Upper lobe of left lung (tissue), 6 donors: Measurements from ENCODE around the gene PSMG3. TPM values are rescaled to one million over a fixed set of nuclear protein-coding genes. Genes with fewer than 3 reads are reported as not detected.
"Not testable (repeated sequence)": the region's sequence is repeated elsewhere in the genome, so short reads cannot be mapped to it uniquely, and the experiment has no call there.

Source experiments
- ATAC-seq, 2 donors: fragments of 200-7000 bp; cut with Tn5 transposase; one replicate each; pipeline ENCODE4 v1.9.1; 2022; ENCODE audit warnings: mild to moderate bottlenecking in 2 of 2, moderate library complexity in 2 of 2; ENCODE audit not compliant: low FRiP score in 2 of 2
- DNase-seq, 2 donors: peaks; one replicate each; pipeline ENCODE4 v3.0.0-alpha.2; 2019 to 2020
- H3K27ac ChIP-seq, 4 donors: fragments of 200-600 bp; sonication (generic); one replicate each; pipeline ENCODE4 v1.5.1; 2016 to 2019
- H3K27me3 ChIP-seq, 4 donors: fragments of 200-600 bp; sonication (generic); one replicate each; pipeline ENCODE4 v1.5.1; 2017 to 2019
- H3K36me3 ChIP-seq, 4 donors: fragments of 200-600 bp; sonication (generic); one replicate each; pipeline ENCODE4 v1.5.1; 2016 to 2019
- H3K4me1 ChIP-seq, 4 donors: fragments of 200-600 bp; sonication (generic); one replicate each; pipeline ENCODE4 v1.5.1; 2018 to 2019
- H3K4me3 ChIP-seq, 4 donors: fragments of 200-600 bp; sonication (generic); one replicate each; pipeline ENCODE4 v1.5.1; 2017 to 2019; ENCODE audit warnings: mild to moderate bottlenecking in 2 of 4, moderate library complexity in 1 of 4
- H3K9me3 ChIP-seq, 4 donors: fragments of 200-600 bp; sonication (generic); one replicate each; pipeline ENCODE4 v1.5.1; 2018 to 2019
- EP300 ChIP-seq, 4 donors: sonication (generic); formaldehyde crosslinking; IDR thresholded peaks; one replicate each; pipeline ENCODE4 v1.5.1; 2017; ENCODE audit warnings: antibody characterized with exemption in 4 of 4, control low read depth in 2 of 4
- POLR2A ChIP-seq, 4 donors: fragments of 450-650 bp; IDR thresholded peaks; one replicate each; pipeline ENCODE4 v1.5.1; 2016 to 2017; ENCODE audit warnings: antibody characterized with exemption in 4 of 4, mild to moderate bottlenecking in 2 of 4
- POLR2AphosphoS5 ChIP-seq, 2 donors: sonication (generic); formaldehyde crosslinking; IDR thresholded peaks; one replicate each; pipeline ENCODE4 v1.5.1; 2017; ENCODE audit warnings: antibody characterized with exemption in 2 of 2
- WGBS, 2 donors: methylation state at CpG; one replicate each; pipeline ENCODE4 v1.1.5; 2017 to 2018; 5-methylcytosine and 5-hydroxymethylcytosine counted together
- total RNA-seq, 6 donors: library from RNA; depleted of rRNA in 4 of 6; stranded (reverse); fragments of >200 nt in 4 of 6; gene quantifications; one replicate each; pipeline versions ENCODE4 v1.1.0 to v1.2.1, GENCODE V29; 2016 to 2021
- TF ChIP-seq, protein P1 (sequence below), 6 experiments: fragments of 450-650 bp in 4 of 6; fragments of 200-600 bp in 2 of 6; sonication (generic) in 2 of 6; IDR thresholded peaks; one replicate each; pipeline ENCODE4 v1.5.1; 2016 to 2019; ENCODE audit warnings: antibody characterized with exemption in 6 of 6
- donor health status: DM: no; HTN: no; CAD: no; lungs with moderate emphysema.
- donor health status: DM: no; HTN: yes; CAD: no; lungs with severe emphysema.

The PSMG3 gene
- total RNA-seq, 6 donors from 2014 or later, result 19.0 to 53.1 (median 21.6) TPM

DNA sequence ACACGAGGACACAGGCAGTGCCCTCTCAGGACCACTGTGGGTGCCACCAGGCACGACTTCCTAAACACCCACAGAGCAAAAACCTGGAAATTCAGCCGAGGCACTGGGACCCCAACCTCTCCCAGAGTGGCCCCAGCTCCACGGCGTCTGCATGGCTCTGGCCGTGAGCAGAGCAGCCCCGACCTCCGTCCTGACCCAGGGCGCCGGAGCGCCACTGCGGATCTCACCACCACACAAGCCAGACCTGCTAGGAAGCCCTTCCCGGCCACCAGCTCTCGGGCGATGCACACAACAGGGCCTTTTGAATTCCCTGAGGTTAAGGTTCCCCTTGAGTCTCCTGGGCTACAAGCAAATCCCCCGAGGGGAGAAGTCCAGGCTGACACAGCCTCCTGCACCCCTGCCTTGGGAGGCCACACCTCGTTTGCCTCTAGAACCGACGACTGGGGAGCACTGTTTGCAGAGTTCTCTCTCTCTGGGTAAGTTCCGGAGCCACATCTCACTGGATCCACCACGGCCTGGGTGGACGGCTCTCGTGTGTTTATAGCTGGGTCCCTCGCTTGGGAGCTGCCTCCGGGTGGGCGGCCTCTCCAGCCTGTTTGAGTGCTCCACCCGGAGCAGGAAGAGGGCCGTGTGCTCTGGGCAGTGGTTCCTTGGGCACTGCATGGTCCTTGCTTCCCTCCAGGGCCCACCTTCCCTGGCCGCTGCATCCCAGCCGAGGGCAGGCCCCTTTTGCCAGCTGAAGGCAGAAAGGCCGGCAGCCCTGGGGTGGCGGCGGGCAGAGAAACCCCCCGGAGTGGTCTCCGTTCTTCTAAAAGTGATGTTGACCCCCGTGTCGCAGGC is 15.5 kb upstream of the PSMG3 start:
- DNase-seq (peak in 1 of 2 donors; percentile 82), ATAC-seq (no peak)
- H3K36me3 ChIP-seq, result no peaks in the 10 kb centered on the region
- H3K27me3 ChIP-seq, result no peaks in the 10 kb centered on the region
- TF ChIP-seq POLR2AphosphoS5 (IDR thresholded peaks at IDR 0.05) (no peak), POLR2A (IDR thresholded peaks at IDR 0.05) (no peak), EP300 (IDR thresholded peaks at IDR 0.05) (no peak)
- TF ChIP-seq, protein P1, sequence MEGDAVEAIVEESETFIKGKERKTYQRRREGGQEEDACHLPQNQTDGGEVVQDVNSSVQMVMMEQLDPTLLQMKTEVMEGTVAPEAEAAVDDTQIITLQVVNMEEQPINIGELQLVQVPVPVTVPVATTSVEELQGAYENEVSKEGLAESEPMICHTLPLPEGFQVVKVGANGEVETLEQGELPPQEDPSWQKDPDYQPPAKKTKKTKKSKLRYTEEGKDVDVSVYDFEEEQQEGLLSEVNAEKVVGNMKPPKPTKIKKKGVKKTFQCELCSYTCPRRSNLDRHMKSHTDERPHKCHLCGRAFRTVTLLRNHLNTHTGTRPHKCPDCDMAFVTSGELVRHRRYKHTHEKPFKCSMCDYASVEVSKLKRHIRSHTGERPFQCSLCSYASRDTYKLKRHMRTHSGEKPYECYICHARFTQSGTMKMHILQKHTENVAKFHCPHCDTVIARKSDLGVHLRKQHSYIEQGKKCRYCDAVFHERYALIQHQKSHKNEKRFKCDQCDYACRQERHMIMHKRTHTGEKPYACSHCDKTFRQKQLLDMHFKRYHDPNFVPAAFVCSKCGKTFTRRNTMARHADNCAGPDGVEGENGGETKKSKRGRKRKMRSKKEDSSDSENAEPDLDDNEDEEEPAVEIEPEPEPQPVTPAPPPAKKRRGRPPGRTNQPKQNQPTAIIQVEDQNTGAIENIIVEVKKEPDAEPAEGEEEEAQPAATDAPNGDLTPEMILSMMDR (IDR thresholded peaks at IDR 0.05), result no peak
- H3K9me3 ChIP-seq, result peaks cover 0 to 10% (median 8%) of the 10 kb centered on the region in 4 donors
- H3K4me3 ChIP-seq, result no peak overlapping the region
- no peaks in the 10 kb centered on the region for H3K4me1 ChIP-seq
- 88 to 94% methylated on average over 21 to 37 of the region's 37 CpGs for WGBS, 2 donors
- no peak overlapping the region for H3K27ac ChIP-seq

DNA sequence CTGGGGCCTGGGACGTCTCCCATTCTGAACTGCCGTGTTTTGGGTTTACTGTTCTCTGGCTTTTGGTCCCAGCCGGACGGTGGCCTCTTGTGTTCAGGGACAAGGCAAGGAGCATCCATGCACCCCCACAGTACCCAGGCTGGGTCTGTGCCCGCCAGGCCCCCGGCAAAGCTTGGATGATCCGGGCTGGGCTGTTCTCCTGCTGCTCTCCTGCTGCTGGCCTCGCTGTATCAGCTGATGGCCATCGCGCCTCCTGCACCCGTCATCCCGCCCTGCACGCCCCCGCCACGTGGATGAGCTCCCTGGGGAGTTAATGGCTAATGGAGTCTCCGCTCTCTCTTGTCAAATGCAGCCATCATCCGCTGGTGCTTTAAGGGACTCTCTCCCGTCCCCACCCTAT is 14.9 kb upstream of the PSMG3 start:
- Histone ChIP-seq H3K36me3 (no peaks in the 10 kb centered on the region), H3K4me1 (peaks cover 0 to 1% (median 0%) of the 10 kb centered on the region in 4 donors), H3K27ac (no peak overlapping the region), H3K9me3 (peaks cover 0 to 10% (median 8%) of the 10 kb centered on the region in 4 donors), H3K4me3 (no peak overlapping the region), H3K27me3 (no peaks in the 10 kb centered on the region)
- ATAC-seq (no peak), DNase-seq (peak in 1 of 2 donors; percentile 62)
- WGBS, 2 donors, result 92 to 95% methylated on average over 18 of the region's 18 CpGs
- TF ChIP-seq, protein P1 (IDR thresholded peaks at IDR 0.05), result no peak
- TF ChIP-seq POLR2AphosphoS5 (IDR thresholded peaks at IDR 0.05) (no peak), EP300 (IDR thresholded peaks at IDR 0.05) (no peak), POLR2A (IDR thresholded peaks at IDR 0.05) (no peak)

DNA sequence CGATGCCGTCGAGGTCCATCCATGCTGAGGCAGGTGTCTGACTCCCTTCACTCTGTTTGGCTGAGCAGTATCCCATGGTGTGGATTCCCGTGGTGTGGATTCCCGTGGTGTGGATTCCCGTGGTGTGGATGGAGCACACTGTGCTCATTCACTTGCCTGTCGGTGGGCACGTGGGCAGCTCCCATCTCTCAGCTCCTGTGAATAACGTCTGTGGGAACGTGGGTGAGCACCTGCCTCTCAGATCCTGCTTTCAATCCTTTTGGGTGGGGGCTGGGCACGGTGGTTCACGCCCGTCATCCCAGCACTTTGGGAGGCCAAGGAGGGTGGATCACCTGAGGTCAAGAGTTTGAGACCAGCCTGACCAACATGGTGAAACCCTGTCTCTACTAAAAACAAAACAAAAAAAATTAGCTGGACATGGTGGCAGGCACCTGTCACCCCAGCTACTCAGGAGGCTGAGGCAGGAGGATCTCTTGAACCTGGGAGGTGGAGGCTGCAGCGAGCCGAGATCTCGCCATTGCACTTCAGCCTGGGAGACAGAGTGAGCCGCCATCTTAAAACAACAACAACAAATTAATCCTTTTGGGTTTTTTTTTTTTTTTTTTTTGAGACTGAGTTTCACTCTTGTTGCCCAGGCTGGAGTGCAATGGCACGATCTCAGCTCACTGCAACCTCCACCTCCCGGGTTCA is 13.6 kb upstream of the PSMG3 start:
- not testable (repeated sequence) for H3K27me3 ChIP-seq, H3K36me3 ChIP-seq, DNase-seq, H3K9me3 ChIP-seq, ATAC-seq, H3K4me1 ChIP-seq, H3K27ac ChIP-seq, H3K4me3 ChIP-seq
- WGBS, 2 donors, result 91 to 92% methylated on average over 13 to 19 of the region's 19 CpGs

DNA sequence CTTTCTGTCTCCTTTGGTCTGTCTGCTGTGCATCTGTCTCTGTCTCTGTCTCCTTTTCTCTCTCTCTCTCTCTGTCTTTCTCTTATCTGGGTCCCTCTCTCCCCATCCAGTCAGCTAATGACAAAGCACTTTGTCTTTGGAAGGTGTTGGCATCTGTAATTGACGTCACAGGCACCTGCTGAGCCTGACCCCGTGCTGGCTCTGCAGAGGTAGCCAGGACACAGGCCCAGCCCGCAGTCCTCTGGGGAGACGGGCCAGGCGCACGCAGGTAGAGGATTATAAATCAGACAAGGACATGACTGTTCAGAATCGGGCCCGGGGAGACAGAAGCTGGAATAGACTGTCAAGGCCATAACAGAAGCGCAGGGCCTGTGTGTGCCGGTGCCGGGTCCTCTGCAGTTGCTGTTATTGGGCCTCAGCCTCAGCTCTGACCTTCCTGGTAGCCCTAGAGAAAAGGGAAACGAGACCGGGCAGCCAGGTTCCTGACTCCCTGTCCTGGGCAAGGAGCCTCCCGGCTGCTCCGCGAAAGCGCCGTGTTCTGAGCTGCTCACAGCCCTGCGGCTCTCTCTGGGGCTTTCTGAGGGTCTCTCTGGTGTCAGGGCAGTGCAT is 10.7 kb upstream of the PSMG3 start:
- Histone ChIP-seq H3K4me1 (peaks cover 3 to 7% (median 5%) of the 10 kb centered on the region in 4 donors), H3K4me3 (no peak overlapping the region), H3K36me3 (no peaks in the 10 kb centered on the region), H3K27ac (no peak overlapping the region), H3K9me3 (no peaks in the 10 kb centered on the region), H3K27me3 (no peaks in the 10 kb centered on the region)
- ATAC-seq, result no peak
- TF ChIP-seq EP300 (IDR thresholded peaks at IDR 0.05), result no peak
- TF ChIP-seq POLR2A (IDR thresholded peaks at IDR 0.05), result no peak
- TF ChIP-seq, protein P1 (IDR thresholded peaks at IDR 0.05), result no peak
- no peak for TF ChIP-seq POLR2AphosphoS5 (IDR thresholded peaks at IDR 0.05)
- 90% methylated on average over 18 to 19 of the region's 19 CpGs for WGBS, 2 donors
- DNase-seq, result peak in 1 of 2 donors; percentile 63
